BE2C (cell line): Measurements from ENCODE around the gene SPOUT1.
A peak's percentile ranks its signal among the peaks of the same experiment; 100 is the strongest.

ENCODE experiments used
- DNase-seq: peaks from one replicate; pipeline ENCODE4 v3.0.0-alpha.2; 2020
- H3K27me3 ChIP-seq: fragments of 250-450 bp; sonication (Bioruptor Pico); 2 replicates; pipeline ENCODE4 v1.5.1; 2020; ENCODE audit warnings: mild to moderate bottlenecking
- H3K36me3 ChIP-seq: fragments of 250-450 bp; sonication (Bioruptor Pico); 2 replicates; pipeline ENCODE4 v1.5.1; 2020; ENCODE audit warnings: mild to moderate bottlenecking
- H3K4me1 ChIP-seq: fragments of 250-450 bp; sonication (Bioruptor Pico); 2 replicates; pipeline ENCODE4 v1.5.1; 2020
- H3K4me3 ChIP-seq: 2 replicates; pipeline ENCODE4 v1.5.1; 2011; ENCODE audit warnings: low read depth, low read length
- H3K9me3 ChIP-seq: fragments of 250-450 bp; sonication (Bioruptor Pico); 2 replicates; pipeline ENCODE4 v1.5.1; 2020
- CTCF ChIP-seq: IDR thresholded peaks from 2 replicates; pipeline ENCODE4 v1.5.1; 2012; ENCODE audit warnings: mild to moderate bottlenecking, low read depth, low read length

SPOUT1 gene

GRCh38 chr9:128836509-128837145, 7.0 kb upstream of the SPOUT1 start:
- Histone ChIP-seq H3K4me3 (no peak overlapping the region), H3K36me3 (peaks cover 50% of the 10 kb centered on the region), H3K9me3 (no peaks in the 10 kb centered on the region), H3K27me3 (no peaks in the 10 kb centered on the region), H3K4me1 (no peaks in the 10 kb centered on the region)
- no peak for TF ChIP-seq CTCF
- no peak for DNase-seq

- no peaks in the 10 kb centered on the region for H3K4me1 ChIP-seq
- DNase-seq = no peak
- TF ChIP-seq CTCF = no peak
Measured at GRCh38 chr9:128835246-128836210, 5.9 kb upstream of the SPOUT1 start.

GRCh38 chr9:128833696-128834095, 4.1 kb upstream of the SPOUT1 start:
- TF ChIP-seq CTCF = no peak
- H3K9me3 ChIP-seq = no peaks in the 10 kb centered on the region
- H3K4me3 ChIP-seq = no peak overlapping the region
- H3K4me1 ChIP-seq = no peaks in the 10 kb centered on the region
- no peaks in the 10 kb centered on the region for H3K27me3 ChIP-seq
- peaks cover 38% of the 10 kb centered on the region for H3K36me3 ChIP-seq
- no peak for DNase-seq

More at GRCh38 chr9:128835246-128836210, 5.9 kb upstream of the SPOUT1 start:
- Histone ChIP-seq H3K36me3 (peaks cover 45% of the 10 kb centered on the region), H3K9me3 (no peaks in the 10 kb centered on the region), H3K4me3 (no peak overlapping the region), H3K27me3 (no peaks in the 10 kb centered on the region)

- no peak for DNase-seq
- H3K27me3 ChIP-seq = no peaks in the 10 kb centered on the region
- H3K4me3 ChIP-seq = peak overlapping the region; percentile 98
- peaks cover 52% of the 10 kb centered on the region for H3K36me3 ChIP-seq
- no peak for TF ChIP-seq CTCF
- no peaks in the 10 kb centered on the region for H3K9me3 ChIP-seq
- H3K4me1 ChIP-seq = no peaks in the 10 kb centered on the region
Measured at GRCh38 chr9:128828719-128829452, 708 bp downstream of the SPOUT1 start.

GRCh38 chr9:128828267-128828666, 1.3 kb downstream of the SPOUT1 start:
- Histone ChIP-seq H3K36me3 (peaks cover 53% of the 10 kb centered on the region), H3K4me3 (peak overlapping the region; percentile 98), H3K27me3 (no peaks in the 10 kb centered on the region), H3K4me1 (no peaks in the 10 kb centered on the region), H3K9me3 (no peaks in the 10 kb centered on the region)
- no peak for DNase-seq
- TF ChIP-seq CTCF = no peak
